HG03064 (cell line): ENCODE data around the gene BCKDK.
A peak's percentile ranks its signal among the peaks of the same experiment; 100 is the strongest.
"Not testable (repeated sequence)": the region's sequence is repeated elsewhere in the genome, so short reads cannot be mapped to it uniquely, and the experiment has no call there.

ENCODE experiments used
- ATAC-seq: cut with Tn5 transposase; IDR thresholded peaks from one replicate; pipeline ENCODE4 v1.9.1; 2021; ENCODE audit warnings: low read depth; ENCODE audit not compliant: unreplicated experiment

BCKDK gene

DNA sequence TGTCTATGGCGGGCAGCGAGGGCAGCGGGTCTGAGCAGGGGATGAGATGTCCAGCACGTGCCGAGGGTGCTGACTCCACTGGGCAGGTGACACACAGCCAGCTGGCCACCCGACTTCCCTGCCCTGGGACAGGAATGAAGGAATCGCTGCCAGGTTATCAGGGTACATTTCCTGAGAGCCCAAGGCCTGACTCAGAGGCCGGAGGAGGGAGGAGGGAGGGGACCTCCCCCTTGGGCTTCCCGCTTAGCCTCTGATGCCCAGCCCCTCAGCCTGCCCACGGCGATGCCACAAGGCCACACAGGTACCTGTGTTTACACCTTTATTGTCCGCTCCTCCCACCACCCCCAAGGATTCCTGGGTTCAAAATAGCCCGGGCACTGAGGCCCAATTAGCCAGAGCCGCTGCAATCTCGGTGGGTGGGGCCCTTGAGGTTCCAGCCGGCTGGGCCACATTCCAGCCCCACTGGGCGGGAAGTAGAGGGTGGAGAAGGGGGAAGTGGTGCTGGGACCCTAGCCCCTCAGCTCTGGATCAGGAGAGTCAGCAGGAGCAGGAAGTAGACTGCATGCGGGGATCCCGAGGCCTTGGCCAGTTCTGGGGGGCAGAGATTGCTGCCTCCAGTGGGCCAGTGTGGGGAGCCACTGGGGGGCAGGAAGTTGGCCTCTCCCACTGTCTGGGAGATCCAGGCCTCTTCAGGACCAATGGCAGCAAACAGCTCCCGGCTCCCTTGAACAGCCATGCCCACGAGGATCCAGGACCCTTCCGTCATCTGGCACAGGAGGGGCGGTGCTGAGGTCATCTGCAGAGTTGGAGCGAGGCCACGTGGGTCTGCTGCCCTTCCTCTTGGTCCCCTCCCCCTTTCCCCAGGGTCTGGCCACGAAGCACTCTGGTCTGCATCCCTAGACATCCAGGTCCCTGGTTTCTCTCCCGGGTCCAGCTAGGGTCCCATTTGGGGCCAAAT, 30.7 kb downstream of the BCKDK start:
- ATAC-seq: no peak

DNA sequence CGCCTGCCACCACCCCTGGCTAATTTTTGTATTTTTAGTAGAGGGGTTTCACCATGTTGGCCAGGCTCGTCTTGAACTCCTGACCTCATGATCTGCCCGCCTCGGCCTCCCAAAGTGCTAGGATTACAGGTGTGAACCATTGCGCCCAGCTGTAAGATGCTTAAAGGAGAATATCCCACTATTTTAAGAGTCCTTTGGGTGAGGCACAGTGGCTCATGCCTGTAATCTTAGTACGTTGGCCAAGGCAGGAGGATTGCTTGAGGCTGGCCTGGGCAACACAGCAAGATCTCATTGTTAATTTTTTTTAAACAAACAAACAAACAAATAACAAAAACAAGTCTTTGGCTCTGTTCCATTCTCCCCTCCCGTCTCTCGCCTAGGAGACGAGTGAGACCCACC, 32.9 kb downstream of the BCKDK start:
- ATAC-seq: not testable (repeated sequence)

- peak; percentile 3 for ATAC-seq
Measured at GRCh38 chr16:31141489-31142108, 33.4 kb downstream of the BCKDK start.

GRCh38 chr16:31142109-31143010, 34.2 kb downstream of the BCKDK start:
- peak; percentile 79 for ATAC-seq

- no peak for ATAC-seq
Measured at GRCh38 chr16:31143011-31143693, 35.0 kb downstream of the BCKDK start.

DNA sequence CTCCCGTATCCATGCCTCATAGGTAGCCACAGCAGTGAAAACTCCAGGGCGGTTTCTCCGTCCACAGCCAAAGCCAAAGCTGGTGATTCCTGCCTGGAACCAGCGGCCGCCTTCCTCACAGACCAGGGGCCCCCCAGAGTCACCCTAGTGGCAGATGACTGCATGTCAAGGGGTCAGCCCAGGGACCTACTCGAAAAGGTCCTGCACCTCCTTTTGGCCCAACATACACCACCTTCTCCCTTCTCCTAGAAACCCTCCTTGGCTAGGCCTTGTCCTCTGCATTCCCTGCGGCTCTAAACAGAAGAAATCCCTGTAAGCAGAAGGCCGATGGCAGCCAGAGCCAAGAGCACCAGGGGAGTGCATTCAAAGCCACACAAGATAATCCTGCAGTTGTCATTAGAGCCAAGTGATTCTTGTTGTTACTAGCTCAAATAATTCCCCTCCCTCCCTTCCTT, 35.5 kb downstream of the BCKDK start:
- ATAC-seq: no peak

- not testable (repeated sequence) for ATAC-seq
Measured at GRCh38 chr16:31144418-31144817, 36.2 kb downstream of the BCKDK start.

- ATAC-seq: no peak
Measured at GRCh38 chr16:31145398-31145990, 37.3 kb downstream of the BCKDK start.

DNA sequence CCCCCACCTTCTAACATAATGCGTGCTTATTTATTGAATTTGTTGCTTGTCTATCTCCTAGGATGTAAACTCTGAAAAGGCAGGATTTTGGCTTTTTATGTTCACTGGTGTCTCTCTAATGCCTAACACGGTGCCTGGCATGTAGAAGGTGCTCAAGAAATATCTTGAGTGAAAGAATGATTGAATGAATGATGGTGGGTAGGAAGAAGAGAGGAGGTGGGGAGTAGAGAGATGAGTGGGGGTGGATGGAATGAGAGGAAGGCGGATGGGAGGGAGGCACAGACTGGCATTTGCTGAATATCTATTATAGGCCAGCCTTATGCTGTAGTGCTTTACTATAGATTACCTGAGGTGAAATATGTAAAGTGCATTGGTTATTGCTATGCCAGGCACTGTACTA, 39.4 kb downstream of the BCKDK start:
- no peak for ATAC-seq

DNA sequence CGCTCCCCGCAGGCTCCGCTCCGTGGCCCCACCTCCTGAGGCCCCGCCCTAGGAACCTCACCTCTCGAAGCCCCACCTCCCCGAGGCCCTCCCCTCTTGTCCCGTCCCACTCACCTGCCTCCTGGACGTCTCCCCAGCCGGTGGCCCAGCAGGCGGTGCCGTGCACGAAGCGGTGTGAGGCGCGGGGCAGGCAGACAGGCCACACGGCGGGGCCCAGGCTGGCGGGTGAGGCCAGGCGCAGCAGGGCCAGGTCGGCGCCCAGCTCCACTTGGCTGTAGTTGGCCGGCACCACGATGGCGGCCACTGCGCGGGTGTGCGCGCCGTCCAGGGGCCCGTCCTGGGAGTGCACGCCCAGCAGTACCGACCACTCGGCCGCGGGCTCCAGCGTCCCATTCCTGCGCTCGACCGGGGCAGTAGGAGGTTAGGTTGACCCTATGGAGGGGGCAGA, 40.1 kb downstream of the BCKDK start:
- no peak for ATAC-seq

GRCh38 chr16:31148896-31149295, 40.7 kb downstream of the BCKDK start:
- no peak for ATAC-seq

- no peak for ATAC-seq
Measured at GRCh38 chr16:31149332-31149731, 41.1 kb downstream of the BCKDK start.

DNA sequence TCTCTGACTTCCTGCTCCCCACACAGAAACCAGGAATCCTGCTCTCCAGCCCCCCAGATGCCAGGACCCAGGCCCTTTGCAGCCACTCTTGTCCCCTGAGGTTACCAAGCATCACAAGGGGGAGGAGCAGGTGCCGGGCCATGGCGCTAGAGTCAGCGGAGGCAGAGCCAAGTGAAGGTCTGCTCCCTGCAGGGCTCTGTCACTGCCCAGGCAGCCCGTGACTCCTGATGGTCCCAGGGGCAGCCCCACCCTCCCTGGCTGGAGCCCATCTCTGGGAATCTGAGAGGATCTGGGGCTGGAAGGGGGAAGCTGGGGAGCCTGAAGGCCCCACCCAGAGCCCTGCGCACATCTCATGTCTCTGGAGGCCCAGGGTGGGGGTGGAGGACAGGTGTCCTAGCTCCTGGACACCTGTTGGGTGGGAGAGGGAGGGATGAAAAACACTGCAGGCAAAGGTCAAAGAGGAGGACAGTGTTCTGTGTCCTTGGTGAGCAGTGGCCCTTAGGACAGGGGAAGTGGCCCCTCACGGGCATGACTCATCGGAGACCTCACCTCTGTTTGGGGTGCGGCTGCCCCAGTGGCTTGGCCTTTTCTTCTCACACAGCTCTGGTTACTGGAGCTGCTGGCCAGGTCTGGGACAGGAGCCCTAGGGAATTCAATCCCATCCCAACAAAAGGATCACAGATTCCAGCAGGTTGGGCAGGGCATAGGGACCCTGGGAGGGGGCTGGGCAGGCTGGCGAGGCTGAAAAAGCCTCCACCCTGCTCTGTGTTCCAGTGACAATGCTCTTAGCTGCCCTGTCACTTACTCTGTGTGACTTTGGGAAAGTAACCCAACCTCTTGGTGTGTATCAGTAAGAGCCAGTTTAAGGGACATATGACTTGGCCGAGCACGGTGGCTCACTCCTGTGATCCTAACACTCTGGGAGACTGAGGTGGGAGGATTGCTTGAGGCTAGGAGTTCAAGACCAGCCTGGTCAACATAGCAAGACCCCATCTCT, 42.0 kb downstream of the BCKDK start, which contains the start of gene PRSS36:
TSS of gene PRSS36 (minus strand) at position 173 of the 997 bp plus-strand sequence. CDS start at position 142, 31 bp downstream.
- ATAC-seq: no peak

DNA sequence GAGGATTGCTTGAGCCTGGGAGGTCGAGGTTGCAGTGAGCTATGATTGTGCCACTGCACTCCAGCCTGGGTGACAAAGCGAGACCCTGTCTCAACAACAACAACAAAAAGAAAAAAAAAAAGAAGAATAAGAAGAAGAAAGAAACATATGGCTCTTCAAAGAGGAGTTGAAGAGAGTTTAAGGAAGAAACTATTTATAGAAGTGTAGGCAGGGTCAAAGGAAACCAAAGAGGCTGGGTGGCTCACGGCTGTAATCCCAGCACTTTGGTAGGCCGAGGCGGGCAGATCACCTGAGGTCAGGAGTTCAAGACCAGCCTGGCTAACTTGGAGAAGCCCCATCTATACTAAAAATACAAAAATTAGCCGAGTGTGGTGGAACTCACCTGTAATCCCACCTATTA, 42.8 kb downstream of the BCKDK start:
- ATAC-seq: not testable (repeated sequence)

DNA sequence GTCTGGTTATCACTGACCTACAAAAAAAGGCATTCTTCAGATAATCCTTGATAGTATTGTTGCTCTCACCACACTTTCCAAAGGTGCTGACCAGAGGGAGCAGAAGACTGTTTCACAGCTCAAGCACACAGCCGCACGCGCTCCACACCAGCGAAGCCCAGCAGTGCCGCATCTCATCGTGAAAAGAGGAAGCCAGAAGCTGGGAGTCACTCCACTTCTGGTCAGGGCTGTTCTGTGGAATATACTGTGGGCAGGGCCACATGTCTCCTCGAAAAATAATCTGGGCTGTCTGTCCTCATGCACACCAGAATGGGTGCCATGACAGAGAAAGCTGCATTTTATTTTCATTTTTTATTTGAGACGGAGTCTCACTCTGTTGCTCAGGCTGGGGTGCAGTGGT, 49.0 kb downstream of the BCKDK start:
- no peak for ATAC-seq
